Pons (tissue), 1 donor: Measurements from ENCODE around the gene PRKCH.
"Not testable (repeated sequence)": the region's sequence is repeated elsewhere in the genome, so short reads cannot be mapped to it uniquely, and the experiment has no call there.

Source experiments
- DNase-seq: peaks from one replicate; pipeline ENCODE4 v3.0.0-alpha.2; 2016; ENCODE audit warnings: low spot score

Gene PRKCH

GRCh38 chr14:61394542-61394941 is 73.2 kb downstream of the PRKCH start:
- no peak for DNase-seq

GRCh38 chr14:61395115-61395725 is 73.8 kb downstream of the PRKCH start:
- no peak for DNase-seq

DNA sequence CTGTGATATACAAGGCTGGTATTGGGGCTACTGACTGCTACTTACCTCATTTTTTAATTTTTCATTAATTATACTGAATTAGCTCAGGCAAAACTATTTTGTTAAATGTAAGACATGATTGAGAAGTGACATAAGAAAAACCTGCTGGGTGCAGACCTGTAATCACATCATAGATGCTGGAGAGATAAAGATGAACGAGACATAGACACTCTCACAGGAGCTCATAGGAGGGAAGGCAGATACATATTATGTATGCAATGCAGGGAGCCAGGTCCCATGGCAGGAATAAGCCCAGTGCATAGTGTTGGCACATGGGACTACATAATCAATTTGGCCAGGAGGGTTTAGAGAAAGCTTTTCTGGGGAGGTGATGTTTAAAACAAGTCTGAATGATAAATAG is 74.9 kb downstream of the PRKCH start:
- no peak for DNase-seq

DNA sequence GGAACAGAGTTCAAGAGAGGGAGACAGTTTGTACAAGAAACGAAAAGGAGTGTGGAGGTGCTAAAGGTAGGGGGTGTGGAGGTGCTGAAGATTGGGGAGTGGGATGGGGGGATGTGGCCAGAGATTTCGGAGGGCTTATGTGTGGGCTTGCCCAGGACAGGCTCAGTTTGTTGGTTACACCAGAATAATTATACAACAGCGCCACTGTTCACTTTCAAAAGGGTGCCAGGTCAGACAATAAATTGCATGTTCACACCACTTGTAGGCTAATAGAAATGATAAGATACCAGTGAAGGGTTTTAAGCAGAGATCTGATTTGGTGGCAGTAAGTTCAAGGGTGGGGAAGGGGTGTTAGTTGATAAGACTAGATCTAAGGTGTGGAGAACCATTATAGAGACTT is 75.3 kb downstream of the PRKCH start:
- no peak for DNase-seq

- no peak for DNase-seq
Measured at GRCh38 chr14:61397615-61398014, 76.2 kb downstream of the PRKCH start.

GRCh38 chr14:61398221-61398620 is 76.8 kb downstream of the PRKCH start:
- DNase-seq, result no peak

GRCh38 chr14:61399365-61399764 is 78.0 kb downstream of the PRKCH start:
- DNase-seq, result no peak

GRCh38 chr14:61401461-61401860 is 80.1 kb downstream of the PRKCH start:
- DNase-seq, result no peak

DNA sequence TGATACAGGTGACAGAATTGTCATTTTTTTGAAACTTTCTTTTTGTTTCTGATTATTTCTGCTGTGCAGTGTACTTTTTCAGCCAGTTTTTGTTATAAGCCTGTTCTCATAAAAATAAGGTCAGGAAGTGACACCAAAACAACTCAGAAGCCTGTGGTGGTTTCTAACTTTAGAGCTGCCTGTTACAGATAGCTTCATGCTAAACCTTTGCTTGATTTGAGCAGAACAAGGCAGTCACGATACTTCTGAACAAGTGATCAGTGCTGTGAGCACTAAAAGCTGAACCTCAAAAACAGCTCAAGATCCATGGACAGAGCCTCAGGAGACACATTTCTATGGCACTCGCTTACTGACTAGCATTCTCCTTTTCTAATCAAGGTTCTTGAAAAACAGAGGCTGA is 82.0 kb downstream of the PRKCH start:
- no peak for DNase-seq

DNA sequence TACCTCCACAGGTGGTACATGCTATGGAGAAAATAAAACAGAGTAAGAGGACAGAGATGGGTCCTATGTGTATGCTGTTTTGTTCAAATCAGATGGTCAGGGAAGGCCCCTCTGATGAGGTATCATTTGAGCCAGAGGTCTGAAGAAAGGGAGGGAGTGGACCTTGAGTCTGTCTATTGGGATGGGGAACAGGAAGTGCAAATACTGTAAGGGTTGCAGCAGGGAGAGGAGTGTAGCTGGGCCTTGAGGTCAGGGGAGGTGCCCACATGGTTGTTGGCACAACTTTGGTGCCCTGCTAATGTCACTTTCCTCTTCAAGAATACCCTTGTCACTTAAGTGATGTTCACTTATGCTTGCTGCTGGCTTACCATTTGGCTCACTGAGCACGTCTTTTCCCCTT is 83.3 kb downstream of the PRKCH start:
- DNase-seq, result no peak

- no peak for DNase-seq
Measured at GRCh38 chr14:61406198-61406597, 84.8 kb downstream of the PRKCH start.

- DNase-seq, result no peak
Measured at GRCh38 chr14:61406675-61407074, 85.3 kb downstream of the PRKCH start.

GRCh38 chr14:61408498-61408897 is 87.1 kb downstream of the PRKCH start:
- DNase-seq, result no peak

DNA sequence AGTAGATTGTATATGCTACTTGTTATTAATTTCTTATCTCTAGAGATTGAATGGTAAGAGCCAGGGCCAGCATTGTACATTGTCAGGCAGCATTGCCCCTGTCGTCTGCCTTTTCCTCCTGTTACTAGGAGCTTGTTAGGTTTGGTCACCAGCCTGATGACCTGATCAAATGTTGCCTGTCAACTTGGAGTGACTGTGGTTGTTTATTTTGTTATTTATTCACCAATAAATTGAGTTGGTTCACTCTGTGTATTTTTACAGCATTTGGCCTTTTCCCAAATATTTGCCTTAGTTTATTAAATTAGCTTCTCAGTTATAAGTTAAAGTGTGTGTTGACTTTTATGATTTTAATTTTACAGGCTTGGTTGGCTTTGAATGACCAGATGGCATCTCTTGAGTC is 88.4 kb downstream of the PRKCH start:
- no peak for DNase-seq

DNA sequence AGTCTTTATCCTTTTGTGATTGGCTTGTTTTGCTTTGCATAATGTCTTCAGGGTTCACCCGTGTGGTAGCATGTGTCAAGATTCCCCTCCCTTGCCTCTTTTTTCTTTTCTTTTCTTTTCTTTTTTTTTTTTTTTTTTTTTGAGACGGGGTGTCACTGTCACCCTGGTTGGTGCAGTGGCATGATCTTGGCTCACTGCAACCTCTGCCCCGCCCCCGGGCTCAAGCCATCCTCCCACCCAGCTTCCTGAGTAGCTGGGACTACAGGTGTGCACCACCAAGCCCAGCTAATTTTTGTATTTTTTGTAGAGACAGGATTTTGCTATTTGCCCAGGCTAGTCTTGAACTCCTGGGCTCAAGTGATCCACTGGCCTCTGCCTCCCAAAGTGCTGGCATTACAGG is 94.6 kb downstream of the PRKCH start:
- DNase-seq, result not testable (repeated sequence)

GRCh38 chr14:61416591-61416990 is 95.2 kb downstream of the PRKCH start:
- no peak for DNase-seq

DNA sequence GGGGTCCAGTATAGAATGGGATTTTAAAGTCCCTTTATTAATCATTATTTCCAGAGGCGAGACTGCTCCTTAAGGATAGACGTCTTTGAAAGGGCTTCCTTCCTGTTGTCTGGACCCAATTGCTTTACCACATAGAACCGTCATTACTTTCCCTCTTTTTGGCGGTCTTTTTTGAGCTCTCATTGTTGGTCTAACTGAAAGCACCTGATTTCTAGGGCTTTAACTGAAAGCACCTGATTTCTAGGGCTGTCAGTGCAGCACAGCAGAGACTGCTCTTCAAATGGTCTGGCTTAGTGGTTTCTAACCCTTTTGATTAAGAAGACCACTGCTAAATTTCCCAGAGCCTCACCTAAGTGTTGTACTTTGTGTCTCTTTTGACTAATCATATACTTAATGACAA is 95.8 kb downstream of the PRKCH start:
- DNase-seq, result no peak

- DNase-seq, result no peak
Measured at GRCh38 chr14:61417883-61418455, 96.6 kb downstream of the PRKCH start.

- DNase-seq, result peak; percentile 38
Measured at GRCh38 chr14:61418746-61419145, 97.4 kb downstream of the PRKCH start.

- no peak for DNase-seq
Measured at GRCh38 chr14:61419201-61419600, 97.8 kb downstream of the PRKCH start.

GRCh38 chr14:61420326-61420725 is 98.9 kb downstream of the PRKCH start:
- DNase-seq, result peak; percentile 19

- no peak for DNase-seq
Measured at GRCh38 chr14:61421212-61421923, 100.0 kb downstream of the PRKCH start.

DNA sequence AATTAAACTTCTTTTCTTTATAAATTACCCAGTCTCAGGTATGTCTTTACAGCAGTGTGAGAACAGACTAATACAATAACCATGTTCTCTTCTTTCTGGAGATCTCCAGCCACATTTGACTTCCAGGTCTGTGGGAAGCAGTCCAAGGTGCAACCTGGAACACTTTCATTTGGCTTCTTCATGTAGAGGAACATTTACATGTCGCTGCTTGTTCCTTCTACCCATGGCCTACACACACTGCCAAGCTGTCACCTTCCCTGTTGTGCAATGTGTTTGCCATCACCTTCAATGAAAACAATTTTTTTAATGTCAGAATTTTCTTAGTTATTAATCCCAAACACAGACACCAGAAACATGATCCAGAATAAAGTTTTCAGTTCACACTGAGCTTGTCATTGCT is 104.7 kb downstream of the PRKCH start:
- no peak for DNase-seq

DNA sequence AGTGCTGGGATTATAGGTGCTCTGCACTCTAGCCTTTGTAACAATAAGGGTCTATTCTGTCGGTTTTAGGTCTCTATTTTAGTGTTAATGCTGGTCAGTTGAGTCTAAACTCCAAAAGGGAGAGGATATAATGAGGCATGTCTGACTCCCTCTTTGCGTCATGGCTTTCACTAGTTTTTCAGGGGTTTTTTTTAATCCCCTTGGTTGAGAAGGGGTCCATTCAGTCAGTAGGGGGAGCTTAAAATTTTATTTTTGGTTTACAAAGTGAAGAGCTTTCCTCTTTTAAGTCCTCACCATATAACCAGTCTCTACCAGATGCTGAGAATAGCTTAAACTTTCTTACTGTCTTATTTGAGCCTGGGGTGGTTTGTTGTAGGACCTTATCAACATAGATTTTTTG is 106.9 kb downstream of the PRKCH start:
- no peak for DNase-seq
